Activated CD8-positive, alpha-beta T cell treated with anti-CD3 and anti-CD28 coated beads for 36 hours (primary cell): ENCODE data around the gene MMP28. TPM values are rescaled to one million over a fixed set of nuclear protein-coding genes. Genes with fewer than 3 reads are reported as not detected.
A peak's percentile ranks its signal among the peaks of the same experiment; 100 is the strongest.

Source experiments
- ATAC-seq: fragments of 200-7000 bp; cut with Tn5 transposase; one replicate; pipeline ENCODE4 v1.10.0; 2021; ENCODE audit warnings: mild to moderate bottlenecking, moderate library complexity
- CTCF ChIA-PET: fragments of 350-600 bp; sonication (Branson Sonifier 250); formaldehyde crosslinking; loops from one replicate; lab custom pipeline; 2021; ENCODE audit warnings: antibody characterized with exemption; lab: Charles Lee
- POLR2A ChIA-PET: fragments of 350-600 bp; sonication (Branson Sonifier 250); formaldehyde crosslinking; loops from one replicate; lab custom pipeline; 2021; ENCODE audit warnings: antibody characterized with exemption; lab: Charles Lee
- DNase-seq: peaks from one replicate; pipeline ENCODE4 v3.0.0-alpha.2; 2020
- H3K27ac Mint-ChIP-seq: one replicate; pipeline ENCODE4 v1.8.0; 2021; ENCODE audit warnings: mild to moderate bottlenecking, mixed read lengths
- H3K27me3 Mint-ChIP-seq: one replicate; pipeline ENCODE4 v1.8.0; 2021; ENCODE audit warnings: mixed read lengths
- H3K36me3 Mint-ChIP-seq: one replicate; pipeline ENCODE4 v1.8.0; 2021; ENCODE audit warnings: low read depth, mixed read lengths
- H3K4me1 Mint-ChIP-seq: one replicate; pipeline ENCODE4 v1.8.0; 2021; ENCODE audit warnings: low read depth, mixed read lengths
- H3K4me3 Mint-ChIP-seq: one replicate; pipeline ENCODE4 v1.8.0; 2021; ENCODE audit warnings: mild to moderate bottlenecking, moderate library complexity, mixed read lengths
- H3K9me3 Mint-ChIP-seq: one replicate; pipeline ENCODE4 v1.8.0; 2021; ENCODE audit warnings: mixed read lengths
- intact Hi-C: fragments of 100-400 bp; cut with micrococcal nuclease; formaldehyde crosslinking; loops from one replicate; pipeline ENCODE4 v1.10.0; 2022
- total RNA-seq, 2 experiments: library from RNA; stranded (reverse); gene quantifications; one replicate each; pipeline ENCODE4 v1.2.3, GENCODE V29; 2021
- TF ChIP-seq, protein P1 (sequence below): fragments of 200-600 bp; IDR thresholded peaks from one replicate; pipeline ENCODE4 v1.8.0; 2022; ENCODE audit warnings: antibody characterized with exemption, mild to moderate bottlenecking

The MMP28 gene
- total RNA-seq, 2 experiments from 2014 or later, result 0.41 TPM; not detected in 1

- DNase-seq, result peak; percentile 44
- intact Hi-C loops, result no loop called here
- no peaks in the 10 kb centered on the region for H3K27me3 Mint-ChIP-seq
These were observed 28.4 kb downstream of the MMP28 start for GRCh38 chr17:35766903-35767510.

DNA sequence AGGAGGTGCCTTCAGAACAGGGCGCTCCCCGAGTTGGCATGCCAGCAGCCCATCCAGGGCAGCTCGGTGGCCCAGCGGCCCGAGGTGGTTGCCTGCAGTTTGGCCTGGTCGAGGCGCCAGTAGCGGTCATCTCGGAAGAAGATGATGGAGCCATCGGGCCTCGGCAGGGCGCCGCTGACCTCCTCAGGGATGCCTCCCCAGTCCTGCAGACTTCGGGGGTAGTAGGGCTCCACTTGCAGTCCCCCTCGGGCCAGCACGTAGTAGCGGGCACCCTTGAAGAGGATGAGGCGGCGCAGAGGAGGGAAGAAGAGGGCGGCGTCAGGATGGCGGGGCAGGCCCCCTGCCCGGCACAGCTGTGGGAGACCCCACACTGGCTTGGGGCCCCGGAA is 29.0 kb downstream of the MMP28 start:
- no peaks in the 10 kb centered on the region for H3K36me3 Mint-ChIP-seq

More at GRCh38 chr17:35766903-35767510, 28.4 kb downstream of the MMP28 start:
- TF ChIP-seq, protein P1, sequence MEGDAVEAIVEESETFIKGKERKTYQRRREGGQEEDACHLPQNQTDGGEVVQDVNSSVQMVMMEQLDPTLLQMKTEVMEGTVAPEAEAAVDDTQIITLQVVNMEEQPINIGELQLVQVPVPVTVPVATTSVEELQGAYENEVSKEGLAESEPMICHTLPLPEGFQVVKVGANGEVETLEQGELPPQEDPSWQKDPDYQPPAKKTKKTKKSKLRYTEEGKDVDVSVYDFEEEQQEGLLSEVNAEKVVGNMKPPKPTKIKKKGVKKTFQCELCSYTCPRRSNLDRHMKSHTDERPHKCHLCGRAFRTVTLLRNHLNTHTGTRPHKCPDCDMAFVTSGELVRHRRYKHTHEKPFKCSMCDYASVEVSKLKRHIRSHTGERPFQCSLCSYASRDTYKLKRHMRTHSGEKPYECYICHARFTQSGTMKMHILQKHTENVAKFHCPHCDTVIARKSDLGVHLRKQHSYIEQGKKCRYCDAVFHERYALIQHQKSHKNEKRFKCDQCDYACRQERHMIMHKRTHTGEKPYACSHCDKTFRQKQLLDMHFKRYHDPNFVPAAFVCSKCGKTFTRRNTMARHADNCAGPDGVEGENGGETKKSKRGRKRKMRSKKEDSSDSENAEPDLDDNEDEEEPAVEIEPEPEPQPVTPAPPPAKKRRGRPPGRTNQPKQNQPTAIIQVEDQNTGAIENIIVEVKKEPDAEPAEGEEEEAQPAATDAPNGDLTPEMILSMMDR, result peak; percentile 36
- POLR2A ChIA-PET, result interaction anchor here (1.3 to 1.4 kb wide), 2 partner anchors 42 to 50 kb away, joined by 3 to 8 read pairs; partner anchors contain the start of gene TAF15
- Mint-ChIP-seq H3K4me3 (no peak overlapping the region), H3K4me1 (peaks cover 10% of the 10 kb centered on the region), H3K36me3 (no peaks in the 10 kb centered on the region), H3K27ac (no peak overlapping the region), H3K9me3 (no peaks in the 10 kb centered on the region)
- ATAC-seq, result no peak
- CTCF ChIA-PET, result interaction anchor here (1.2 to 10.2 kb wide), 9 partner anchors 12 to 153 kb away, joined by 3 to 292 read pairs (median 7); partner anchors contain the start of gene TAF15

GRCh38 chr17:35765756-35766488 is 29.5 kb downstream of the MMP28 start:
- Mint-ChIP-seq H3K27me3 (no peaks in the 10 kb centered on the region), H3K9me3 (no peaks in the 10 kb centered on the region), H3K27ac (no peak overlapping the region), H3K4me3 (no peak overlapping the region), H3K4me1 (peaks cover 10% of the 10 kb centered on the region), H3K36me3 (no peaks in the 10 kb centered on the region)
- intact Hi-C loops, result no loop called here
- DNase-seq (no peak), ATAC-seq (no peak)
- POLR2A ChIA-PET, result interaction anchor here (3.4 kb wide), 1 partner anchor 43 kb away, joined by 38 read pairs; the partner anchor contains the start of gene TAF15
- TF ChIP-seq, protein P1, result no peak
- CTCF ChIA-PET, result interaction anchor here (0.7 to 10.2 kb wide), 11 partner anchors 11 to 178 kb away, joined by 3 to 292 read pairs (median 5); partner anchors contain the start of genes LYZL6 and TAF15

More for the DNA sequence above, 29.0 kb downstream of the MMP28 start:
- no peak overlapping the region for H3K27ac Mint-ChIP-seq
- H3K4me3 Mint-ChIP-seq, result no peak overlapping the region
- peaks cover 10% of the 10 kb centered on the region for H3K4me1 Mint-ChIP-seq
- intact Hi-C loops, result no loop called here
- ChIA-PET POLR2A (interaction anchor here (1.3 to 3.4 kb wide), 2 partner anchors 42 kb away, joined by 8 to 38 read pairs; partner anchors contain the start of gene TAF15), CTCF (interaction anchor here (1.2 to 10.2 kb wide), 9 partner anchors 11 to 153 kb away, joined by 3 to 292 read pairs (median 7); partner anchors contain the start of gene TAF15)
- H3K9me3 Mint-ChIP-seq, result no peaks in the 10 kb centered on the region
- TF ChIP-seq, protein P1, result no peak
- no peaks in the 10 kb centered on the region for H3K27me3 Mint-ChIP-seq
- DNase-seq, result no peak
- no peak for ATAC-seq

- Mint-ChIP-seq H3K4me3 (peak overlapping the region; percentile 88), H3K36me3 (no peaks in the 10 kb centered on the region), H3K9me3 (no peaks in the 10 kb centered on the region), H3K27me3 (no peaks in the 10 kb centered on the region), H3K27ac (no peak overlapping the region), H3K4me1 (peaks cover 10% of the 10 kb centered on the region)
- ATAC-seq (no peak), DNase-seq (no peak)
- ChIA-PET POLR2A (interaction anchor here (1.7 to 3.4 kb wide), 4 partner anchors 13 to 46 kb away, joined by 4 to 38 read pairs (median 6); partner anchors contain the start of gene TAF15), CTCF (interaction anchor here (0.7 to 10.2 kb wide), 22 partner anchors 10 to 645 kb away, joined by 3 to 292 read pairs (median 14); partner anchors contain the start of genes GAS2L2, LYZL6, MMP28 and RAD51D)
- intact Hi-C loops, result no loop called here
- TF ChIP-seq, protein P1, result no peak
These were observed 30.2 kb downstream of the MMP28 start for GRCh38 chr17:35765086-35765710.
